Activated naive CD8-positive, alpha-beta T cell treated with anti-CD3 and anti-CD28 coated beads, Interleukin-2, amount 50 U/mL, for 24 hours (primary cell): Measurements from ENCODE around the gene PHF13.
A peak's percentile ranks its signal among the peaks of the same experiment; 100 is the strongest.

ENCODE experiments used
- ATAC-seq: fragments of 150-1000 bp; cut with Tn5 transposase; one replicate; pipeline ENCODE4 v1.10.0; 2021
- DNase-seq: peaks from one replicate; pipeline ENCODE4 v3.0.0; 2021
- H3K27ac Mint-ChIP-seq: one replicate; pipeline ENCODE4 v1.8.0; 2021; ENCODE audit warnings: mild to moderate bottlenecking, mixed read lengths
- H3K27me3 Mint-ChIP-seq: one replicate; pipeline ENCODE4 v1.8.0; 2021; ENCODE audit warnings: mixed read lengths
- H3K36me3 Mint-ChIP-seq: one replicate; pipeline ENCODE4 v1.8.0; 2021; ENCODE audit warnings: low read depth, mixed read lengths
- H3K4me1 Mint-ChIP-seq: one replicate; pipeline ENCODE4 v1.8.0; 2021; ENCODE audit warnings: mixed read lengths
- H3K4me3 Mint-ChIP-seq: one replicate; pipeline ENCODE4 v1.8.0; 2021; ENCODE audit warnings: mild to moderate bottlenecking, moderate library complexity, mixed read lengths
- H3K9me3 Mint-ChIP-seq: one replicate; pipeline ENCODE4 v1.8.0; 2021; ENCODE audit warnings: mixed read lengths

PHF13 gene

GRCh38 chr1:6613361-6614018 lies at the start of gene PHF13:
PHF13 (plus strand) TSS chr1:6613731; CDS start chr1:6614067, 336 bp downstream.
- DNase-seq = peak; percentile 100
- H3K36me3 Mint-ChIP-seq = peaks cover 3% of the 10 kb centered on the region
- peaks cover 17% of the 10 kb centered on the region for H3K4me1 Mint-ChIP-seq
- peak within 1 kb of the TSS; percentile 72 for H3K27ac Mint-ChIP-seq
- peak; percentile 98 for ATAC-seq
- H3K9me3 Mint-ChIP-seq = no peaks in the 10 kb centered on the region
- H3K27me3 Mint-ChIP-seq = no peaks in the 10 kb centered on the region
- peak within 1 kb of the TSS; percentile 79 for H3K4me3 Mint-ChIP-seq

DNA sequence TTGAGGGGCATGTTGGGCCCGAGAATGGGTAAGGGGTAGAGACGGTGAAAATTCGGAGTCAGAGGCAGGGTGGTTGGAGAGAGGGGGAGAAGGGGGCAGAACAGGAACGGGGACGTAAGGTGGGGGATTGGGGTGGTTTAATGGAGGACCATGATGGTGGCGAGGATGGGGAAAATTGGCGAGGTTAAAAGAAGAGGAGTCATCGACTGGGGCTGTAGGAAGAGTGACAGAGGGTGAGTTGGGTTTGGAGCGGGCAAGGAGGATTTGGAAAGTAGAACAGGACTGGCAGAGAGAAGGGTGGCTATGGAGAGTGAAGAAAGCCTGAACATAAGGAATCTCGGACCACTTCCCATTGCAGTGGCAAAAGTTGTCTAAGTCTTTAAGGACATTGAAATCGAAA lies 44.5 kb upstream of the PHF13 start:
- Mint-ChIP-seq H3K4me1 (no peaks in the 10 kb centered on the region), H3K27ac (peak overlapping the region; percentile 5)

DNA sequence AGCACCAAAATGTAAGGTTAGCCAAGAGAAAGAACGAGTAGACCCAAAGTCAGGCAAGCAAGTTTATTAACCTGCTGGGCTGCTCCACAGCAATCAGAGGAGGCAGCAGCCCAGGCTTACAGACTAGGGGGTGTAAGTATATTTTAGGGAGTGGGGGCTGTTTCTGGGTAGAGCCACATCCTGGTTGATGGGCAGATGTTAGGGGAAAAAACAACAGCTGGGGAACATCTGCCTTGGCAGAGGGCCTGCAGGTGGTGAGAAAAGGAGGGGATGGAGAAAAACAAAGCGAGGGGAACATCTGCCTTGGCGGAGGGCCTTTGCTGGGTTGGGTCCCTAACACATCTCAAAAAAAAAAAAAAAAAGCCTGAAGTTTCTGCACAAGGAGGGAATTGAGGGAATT lies 43.4 kb upstream of the PHF13 start:
- H3K9me3 Mint-ChIP-seq = no peaks in the 10 kb centered on the region
- H3K27me3 Mint-ChIP-seq = no peaks in the 10 kb centered on the region
- no peaks in the 10 kb centered on the region for H3K4me1 Mint-ChIP-seq
- DNase-seq (no peak), ATAC-seq (no peak)
- H3K36me3 Mint-ChIP-seq = no peaks in the 10 kb centered on the region
- no peak overlapping the region for H3K4me3 Mint-ChIP-seq
- H3K27ac Mint-ChIP-seq = no peak overlapping the region

More for the DNA sequence above, 44.5 kb upstream of the PHF13 start:
- H3K9me3 Mint-ChIP-seq = no peaks in the 10 kb centered on the region
- H3K36me3 Mint-ChIP-seq = no peaks in the 10 kb centered on the region
- no peak overlapping the region for H3K4me3 Mint-ChIP-seq
- ATAC-seq = no peak
- H3K27me3 Mint-ChIP-seq = no peaks in the 10 kb centered on the region
- no peak for DNase-seq

DNA sequence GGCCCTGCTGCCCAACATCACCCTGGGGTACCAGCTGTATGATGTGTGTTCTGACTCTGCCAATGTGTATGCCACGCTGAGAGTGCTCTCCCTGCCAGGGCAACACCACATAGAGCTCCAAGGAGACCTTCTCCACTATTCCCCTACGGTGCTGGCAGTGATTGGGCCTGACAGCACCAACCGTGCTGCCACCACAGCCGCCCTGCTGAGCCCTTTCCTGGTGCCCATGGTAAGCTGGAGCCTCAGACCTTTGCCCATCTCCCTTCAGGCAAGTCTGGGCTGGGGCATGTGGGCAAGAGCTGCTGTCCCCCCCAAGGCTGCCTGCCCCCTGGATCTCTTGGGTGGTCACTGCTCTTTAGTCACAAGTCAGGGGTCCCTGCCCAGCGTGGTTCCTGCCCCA lies 42.5 kb upstream of the PHF13 start:
- Mint-ChIP-seq H3K4me1 (no peaks in the 10 kb centered on the region), H3K27me3 (no peaks in the 10 kb centered on the region), H3K4me3 (no peak overlapping the region), H3K9me3 (no peaks in the 10 kb centered on the region), H3K27ac (no peak overlapping the region), H3K36me3 (no peaks in the 10 kb centered on the region)
- ATAC-seq = no peak
- no peak for DNase-seq

DNA sequence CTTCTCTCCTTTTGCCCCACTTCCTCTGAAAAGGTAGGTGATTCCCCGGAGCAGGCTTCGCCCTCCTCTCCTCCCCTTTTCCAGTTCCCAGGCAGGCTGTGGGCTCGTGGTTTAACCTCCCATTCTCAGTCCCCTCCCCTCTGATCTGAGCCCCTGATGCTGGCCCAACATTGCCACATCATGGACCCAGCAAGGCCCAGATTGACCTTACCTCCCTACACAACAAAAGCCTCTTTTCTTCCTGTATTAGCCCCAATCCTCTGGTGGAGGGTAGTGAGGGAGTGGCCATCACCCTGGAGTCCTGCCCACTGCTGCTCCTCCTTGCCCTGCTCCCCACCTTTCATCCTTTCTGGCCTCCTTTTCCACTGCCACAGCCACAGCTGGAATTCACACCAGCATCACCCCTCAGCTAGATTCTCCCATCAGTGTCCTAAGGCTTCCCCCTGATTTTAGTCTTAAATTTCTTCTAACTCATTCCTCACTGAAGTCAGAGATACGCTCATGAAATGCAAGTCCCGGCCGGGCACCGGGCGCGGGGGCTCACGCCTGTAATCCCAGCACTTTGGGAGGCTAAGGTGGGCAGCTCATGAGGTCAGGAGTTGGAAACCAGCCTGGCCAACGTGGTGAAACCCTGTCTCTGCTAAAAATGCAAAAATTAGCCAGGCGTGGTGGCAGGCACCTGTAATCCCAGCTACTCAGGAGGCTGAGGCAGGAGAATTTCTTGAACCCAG lies 40.7 kb upstream of the PHF13 start:
- no peak for ATAC-seq
- DNase-seq = no peak
- Mint-ChIP-seq H3K4me3 (no peak overlapping the region), H3K36me3 (no peaks in the 10 kb centered on the region), H3K27me3 (no peaks in the 10 kb centered on the region), H3K4me1 (no peaks in the 10 kb centered on the region), H3K9me3 (no peaks in the 10 kb centered on the region), H3K27ac (no peak overlapping the region)

DNA sequence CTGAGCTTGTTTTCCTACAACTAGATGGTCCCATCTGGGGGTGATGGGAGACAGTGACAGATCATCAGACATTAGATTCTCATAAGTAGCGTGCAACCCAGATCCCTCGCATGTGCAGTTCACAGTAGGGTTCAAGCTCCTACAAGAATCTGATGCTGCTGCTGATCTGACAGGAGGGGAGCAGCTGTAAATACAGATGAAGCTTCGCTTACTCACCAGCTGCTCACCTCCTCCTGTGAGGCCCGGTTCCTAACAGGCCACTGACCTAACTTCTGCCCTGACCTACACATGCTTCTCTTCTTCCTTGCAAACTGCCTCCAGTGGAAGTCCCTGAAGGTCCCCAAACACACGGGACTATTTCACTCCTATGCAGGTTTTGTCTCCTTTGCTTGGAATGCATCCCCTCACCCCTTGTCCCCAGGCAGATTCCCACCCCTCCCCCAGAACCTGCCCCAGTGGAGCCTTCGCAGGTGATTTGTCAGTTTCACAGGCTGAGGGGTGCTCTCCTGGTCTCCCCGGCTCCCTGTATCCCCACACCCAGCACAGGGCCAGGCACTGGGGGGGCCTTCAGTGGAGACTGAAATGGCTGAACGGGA lies 39.4 kb upstream of the PHF13 start:
- ATAC-seq (no peak), DNase-seq (no peak)
- Mint-ChIP-seq H3K36me3 (no peaks in the 10 kb centered on the region), H3K4me1 (peaks cover 3% of the 10 kb centered on the region), H3K27ac (no peak overlapping the region), H3K27me3 (no peaks in the 10 kb centered on the region), H3K9me3 (no peaks in the 10 kb centered on the region), H3K4me3 (no peak overlapping the region)

DNA sequence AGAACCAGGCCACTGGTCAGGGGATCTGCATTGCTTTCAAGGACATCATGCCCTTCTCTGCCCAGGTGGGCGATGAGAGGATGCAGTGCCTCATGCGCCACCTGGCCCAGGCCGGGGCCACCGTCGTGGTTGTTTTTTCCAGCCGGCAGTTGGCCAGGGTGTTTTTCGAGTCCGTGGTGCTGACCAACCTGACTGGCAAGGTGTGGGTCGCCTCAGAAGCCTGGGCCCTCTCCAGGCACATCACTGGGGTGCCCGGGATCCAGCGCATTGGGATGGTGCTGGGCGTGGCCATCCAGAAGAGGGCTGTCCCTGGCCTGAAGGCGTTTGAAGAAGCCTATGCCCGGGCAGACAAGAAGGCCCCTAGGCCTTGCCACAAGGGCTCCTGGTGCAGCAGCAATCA lies 38.7 kb upstream of the PHF13 start:
- H3K4me3 Mint-ChIP-seq = no peak overlapping the region
- peaks cover 10% of the 10 kb centered on the region for H3K4me1 Mint-ChIP-seq
- H3K36me3 Mint-ChIP-seq = peaks cover under 1% of the 10 kb centered on the region
- H3K27ac Mint-ChIP-seq = no peak overlapping the region
- no peak for ATAC-seq
- H3K9me3 Mint-ChIP-seq = no peaks in the 10 kb centered on the region
- H3K27me3 Mint-ChIP-seq = no peaks in the 10 kb centered on the region
- no peak for DNase-seq

GRCh38 chr1:6577831-6578525 lies 35.6 kb upstream of the PHF13 start:
- H3K9me3 Mint-ChIP-seq = no peaks in the 10 kb centered on the region
- no peak overlapping the region for H3K27ac Mint-ChIP-seq

GRCh38 chr1:6578624-6579373 lies 34.7 kb upstream of the PHF13 start:
- peak overlapping the region; percentile 94 for H3K27ac Mint-ChIP-seq
- no peak for ATAC-seq
- peak overlapping the region; percentile 89 for H3K4me3 Mint-ChIP-seq
- no peaks in the 10 kb centered on the region for H3K27me3 Mint-ChIP-seq
- peaks cover 31% of the 10 kb centered on the region for H3K4me1 Mint-ChIP-seq
- no peak for DNase-seq
- H3K36me3 Mint-ChIP-seq = peaks cover 6% of the 10 kb centered on the region
- H3K9me3 Mint-ChIP-seq = no peaks in the 10 kb centered on the region

More at GRCh38 chr1:6577831-6578525, 35.6 kb upstream of the PHF13 start:
- H3K36me3 Mint-ChIP-seq = peaks cover 6% of the 10 kb centered on the region
- no peak overlapping the region for H3K4me3 Mint-ChIP-seq
- DNase-seq (no peak), ATAC-seq (no peak)
- H3K4me1 Mint-ChIP-seq = peaks cover 31% of the 10 kb centered on the region
- H3K27me3 Mint-ChIP-seq = no peaks in the 10 kb centered on the region

GRCh38 chr1:6579374-6580118 lies 34.0 kb upstream of the PHF13 start, which contains the start of gene ZBTB48:
ZBTB48 (plus strand) TSS chr1:6579994; CDS start chr1:6580610, 616 bp downstream.
- no peaks in the 10 kb centered on the region for H3K27me3 Mint-ChIP-seq
- peaks cover 6% of the 10 kb centered on the region for H3K36me3 Mint-ChIP-seq
- DNase-seq (peak; percentile 98), ATAC-seq (peak; percentile 99)
- H3K4me3 Mint-ChIP-seq = peak within 1 kb of the TSS; percentile 89
- H3K27ac Mint-ChIP-seq = peak within 1 kb of the TSS; percentile 94
- H3K4me1 Mint-ChIP-seq = peaks cover 31% of the 10 kb centered on the region
- H3K9me3 Mint-ChIP-seq = no peaks in the 10 kb centered on the region

DNA sequence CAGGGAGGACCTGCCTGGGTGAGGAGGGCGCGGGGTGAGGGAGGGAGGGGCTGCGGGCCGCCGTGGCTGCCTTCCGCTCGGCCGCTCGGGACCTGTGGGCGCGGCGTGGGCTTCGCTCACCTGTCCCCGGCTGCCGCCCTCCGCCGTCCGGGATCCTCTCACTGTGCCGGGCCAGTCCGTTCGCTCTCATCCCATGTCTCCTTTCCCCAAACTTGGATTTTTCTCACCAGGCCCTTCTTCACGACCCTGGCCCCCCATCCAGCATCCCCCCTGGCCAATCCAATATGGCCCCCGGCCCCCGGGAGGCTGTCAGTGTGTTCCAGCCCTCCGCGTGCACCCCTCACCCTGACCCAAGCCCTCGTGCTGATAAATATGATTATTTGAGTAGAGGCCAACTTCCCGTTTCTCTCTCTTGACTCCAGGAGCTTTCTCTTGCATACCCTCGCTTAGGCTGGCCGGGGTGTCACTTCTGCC lies 33.4 kb upstream of the PHF13 start:
- Mint-ChIP-seq H3K27ac (peak overlapping the region; percentile 94), H3K9me3 (no peaks in the 10 kb centered on the region)
- no peak for DNase-seq

GRCh38 chr1:6580593-6581409 lies 32.7 kb upstream of the PHF13 start:
- DNase-seq = no peak

More for the DNA sequence above, 33.4 kb upstream of the PHF13 start:
- no peaks in the 10 kb centered on the region for H3K27me3 Mint-ChIP-seq
- no peak for ATAC-seq
- peak overlapping the region; percentile 89 for H3K4me3 Mint-ChIP-seq
- peaks cover 6% of the 10 kb centered on the region for H3K36me3 Mint-ChIP-seq
- H3K4me1 Mint-ChIP-seq = peaks cover 31% of the 10 kb centered on the region

More at GRCh38 chr1:6580593-6581409, 32.7 kb upstream of the PHF13 start:
- H3K27me3 Mint-ChIP-seq = no peaks in the 10 kb centered on the region
- ATAC-seq = no peak
- peak overlapping the region; percentile 89 for H3K4me3 Mint-ChIP-seq
- peaks cover 6% of the 10 kb centered on the region for H3K36me3 Mint-ChIP-seq
- H3K27ac Mint-ChIP-seq = peak overlapping the region; percentile 94
- peaks cover 31% of the 10 kb centered on the region for H3K4me1 Mint-ChIP-seq
- H3K9me3 Mint-ChIP-seq = no peaks in the 10 kb centered on the region
